Measurements from ENCODE around the gene CHRD.
"Not testable (repeated sequence)": the region's sequence is repeated elsewhere in the genome, so short reads cannot be mapped to it uniquely, and the experiment has no call there.

Gene CHRD

DNA sequence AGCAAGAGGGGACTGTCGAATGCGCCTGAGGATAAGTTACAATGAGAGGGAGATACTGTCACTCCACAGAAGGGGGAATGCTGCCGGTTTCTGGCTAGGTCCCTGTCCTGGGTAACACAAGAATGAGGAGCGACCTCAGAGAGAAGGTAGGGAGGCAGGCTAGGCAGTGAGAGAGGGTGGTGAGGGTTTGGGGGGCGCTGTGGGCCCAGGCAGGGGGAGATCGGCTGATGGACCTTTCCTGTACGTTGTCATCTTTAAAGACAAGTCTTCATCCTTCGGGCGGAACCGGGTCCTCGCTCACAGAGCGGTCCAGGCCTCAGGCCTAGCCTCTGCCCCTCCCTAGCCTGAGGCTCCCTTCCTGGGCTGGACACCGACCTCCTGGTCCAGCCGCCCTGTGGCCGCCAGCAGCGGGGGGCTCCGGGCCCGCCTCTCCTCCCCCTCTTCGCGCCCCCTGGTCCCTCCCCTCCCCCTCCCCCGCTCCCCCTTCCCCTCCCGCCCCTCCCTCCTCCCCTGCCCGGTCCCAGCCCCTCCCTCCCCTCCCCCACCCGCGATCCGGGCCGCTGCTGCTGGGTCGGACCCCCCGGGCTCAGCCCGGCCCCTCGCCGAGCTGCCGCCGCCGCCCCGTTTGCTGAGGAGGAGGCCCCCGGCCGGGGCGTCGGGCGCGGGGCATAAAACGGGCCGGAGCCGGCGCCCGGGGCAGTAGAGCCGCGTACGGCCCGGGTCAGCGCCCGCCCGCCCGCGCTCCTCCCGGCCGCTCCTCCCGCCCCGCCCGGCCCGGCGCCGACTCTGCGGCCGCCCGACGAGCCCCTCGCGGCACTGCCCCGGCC is at the start of gene CHRD:
CHRD (plus strand) TSS at position 697 of the 827 bp plus-strand sequence. CDS start 265 bp downstream, outside the sequence.
- DNase-seq (ENCODE audit: low read depth) = no peak

DNA sequence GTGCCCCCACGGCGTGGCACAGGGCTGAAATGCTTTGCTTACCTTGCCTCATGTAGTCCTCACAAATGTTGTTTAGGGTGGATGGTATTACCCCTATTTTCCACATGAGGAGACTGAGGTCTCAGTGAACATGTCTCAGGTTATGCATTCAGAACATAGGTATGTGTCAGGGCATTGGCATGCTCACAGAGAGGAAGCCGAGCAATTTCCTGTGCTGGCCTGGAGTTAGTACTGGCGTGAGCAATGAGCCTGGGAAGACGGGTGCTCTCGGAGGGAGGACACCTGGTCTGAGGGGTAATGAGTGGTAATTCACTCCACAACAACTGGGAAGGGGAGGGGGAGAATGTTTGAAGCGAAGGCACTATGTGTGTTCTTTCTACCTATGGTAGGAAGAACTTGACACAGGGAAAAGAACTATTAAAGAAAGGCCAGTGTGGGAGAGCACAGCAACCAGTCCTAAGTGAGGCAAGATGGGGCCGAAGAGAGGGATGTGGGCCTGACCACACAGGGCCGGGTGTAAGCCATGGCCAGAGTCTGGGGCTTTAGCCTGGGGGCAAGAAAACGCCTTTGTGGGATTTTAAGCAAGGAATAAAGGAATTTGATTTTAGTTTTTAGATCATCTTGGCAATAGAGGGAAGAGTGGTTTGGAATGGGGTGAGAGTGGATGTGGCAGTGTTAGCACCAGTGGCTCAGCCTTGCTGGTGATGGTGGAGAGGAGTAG is 47.3 kb upstream of the CHRD start:
- no peak for DNase-seq (ENCODE audit: low read depth)

DNA sequence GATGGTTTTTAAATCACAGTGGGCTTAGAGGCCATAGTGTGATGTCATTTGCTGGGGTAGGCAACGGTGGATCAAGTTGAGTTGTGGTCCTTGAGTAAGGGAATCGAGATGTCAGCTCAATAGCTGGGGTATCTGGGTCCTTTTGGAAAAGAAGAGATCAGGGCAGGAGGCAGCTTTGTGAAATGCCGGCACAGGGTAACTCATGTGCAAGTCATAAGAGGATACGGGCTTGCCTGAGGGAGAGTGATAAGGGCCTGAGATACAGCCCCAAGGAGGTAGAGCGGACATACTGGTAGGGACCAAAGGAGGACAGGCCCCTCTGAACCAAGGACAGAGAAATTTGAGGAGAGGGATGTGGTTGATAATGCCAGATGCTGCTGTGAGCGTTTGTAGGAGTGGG is 46.7 kb upstream of the CHRD start:
- no peak for DNase-seq (ENCODE audit: low read depth)

DNA sequence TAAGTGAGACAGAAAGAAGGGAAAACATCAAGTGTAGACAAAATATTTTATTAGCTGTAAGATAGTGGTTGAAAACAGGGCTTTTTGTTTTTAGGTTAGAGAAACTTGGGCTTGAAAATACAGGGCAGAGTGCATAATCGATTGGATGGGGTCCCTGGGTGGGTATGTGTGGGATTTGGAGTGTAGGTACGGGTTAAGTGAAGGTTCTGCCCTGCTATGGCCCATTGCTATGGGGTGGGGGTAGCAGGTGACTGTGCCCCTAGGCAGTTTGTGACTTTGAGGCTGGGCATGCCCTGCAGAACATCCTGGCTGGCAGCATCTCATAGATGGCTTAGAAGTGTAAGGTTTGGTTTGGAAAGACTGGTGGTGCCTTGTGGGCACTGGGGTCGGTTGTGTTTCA is 46.2 kb upstream of the CHRD start:
- DNase-seq (ENCODE audit: low read depth) = no peak

DNA sequence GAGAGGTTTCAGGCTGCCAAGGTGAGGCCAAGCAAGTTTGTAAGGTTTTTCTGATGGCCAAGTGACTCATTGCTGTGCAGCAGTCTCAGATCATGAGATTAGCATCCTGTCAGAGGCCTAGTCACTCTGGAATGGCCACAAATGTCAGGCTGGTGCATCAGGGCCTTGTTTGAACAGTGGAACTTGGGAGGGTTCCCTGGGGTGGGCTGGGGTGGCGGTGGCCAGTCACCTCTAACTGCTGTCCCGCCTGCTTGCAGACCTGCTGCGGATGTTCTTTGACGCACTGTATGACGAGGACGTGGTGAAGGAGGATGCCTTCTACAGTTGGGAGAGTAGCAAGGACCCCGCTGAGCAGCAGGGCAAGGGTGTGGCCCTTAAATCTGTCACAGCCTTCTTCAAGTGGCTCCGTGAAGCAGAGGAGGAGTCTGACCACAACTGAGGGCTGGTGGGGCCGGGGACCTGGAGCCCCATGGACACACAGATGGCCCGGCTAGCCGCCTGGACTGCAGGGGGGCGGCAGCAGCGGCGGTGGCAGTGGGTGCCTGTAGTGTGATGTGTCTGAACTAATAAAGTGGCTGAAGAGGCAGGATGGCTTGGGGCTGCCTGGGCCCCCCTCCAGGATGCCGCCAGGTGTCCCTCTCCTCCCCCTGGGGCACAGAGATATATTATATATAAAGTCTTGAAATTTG is 45.2 kb upstream of the CHRD start:
- DNase-seq (ENCODE audit: low read depth) = peak; percentile 28

DNA sequence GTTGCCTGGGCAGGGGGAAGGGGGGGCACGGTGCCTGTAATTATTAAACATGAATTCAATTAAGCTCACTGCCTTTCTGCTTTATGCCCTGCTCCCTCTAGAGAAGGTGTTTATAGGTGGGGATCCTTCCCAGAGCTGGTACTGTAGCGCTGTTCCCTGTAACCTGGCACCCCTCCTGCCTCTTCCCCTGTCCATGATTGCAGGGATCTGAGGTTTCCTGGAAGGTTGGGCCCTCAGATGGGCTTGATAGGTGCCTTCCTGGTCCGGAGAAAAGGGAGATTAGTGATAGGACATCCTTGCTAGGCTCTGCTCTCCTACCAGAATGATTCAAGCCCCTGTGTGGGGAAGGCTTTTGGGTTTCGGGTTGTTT is 44.6 kb upstream of the CHRD start:
- DNase-seq (ENCODE audit: low read depth) = no peak

DNA sequence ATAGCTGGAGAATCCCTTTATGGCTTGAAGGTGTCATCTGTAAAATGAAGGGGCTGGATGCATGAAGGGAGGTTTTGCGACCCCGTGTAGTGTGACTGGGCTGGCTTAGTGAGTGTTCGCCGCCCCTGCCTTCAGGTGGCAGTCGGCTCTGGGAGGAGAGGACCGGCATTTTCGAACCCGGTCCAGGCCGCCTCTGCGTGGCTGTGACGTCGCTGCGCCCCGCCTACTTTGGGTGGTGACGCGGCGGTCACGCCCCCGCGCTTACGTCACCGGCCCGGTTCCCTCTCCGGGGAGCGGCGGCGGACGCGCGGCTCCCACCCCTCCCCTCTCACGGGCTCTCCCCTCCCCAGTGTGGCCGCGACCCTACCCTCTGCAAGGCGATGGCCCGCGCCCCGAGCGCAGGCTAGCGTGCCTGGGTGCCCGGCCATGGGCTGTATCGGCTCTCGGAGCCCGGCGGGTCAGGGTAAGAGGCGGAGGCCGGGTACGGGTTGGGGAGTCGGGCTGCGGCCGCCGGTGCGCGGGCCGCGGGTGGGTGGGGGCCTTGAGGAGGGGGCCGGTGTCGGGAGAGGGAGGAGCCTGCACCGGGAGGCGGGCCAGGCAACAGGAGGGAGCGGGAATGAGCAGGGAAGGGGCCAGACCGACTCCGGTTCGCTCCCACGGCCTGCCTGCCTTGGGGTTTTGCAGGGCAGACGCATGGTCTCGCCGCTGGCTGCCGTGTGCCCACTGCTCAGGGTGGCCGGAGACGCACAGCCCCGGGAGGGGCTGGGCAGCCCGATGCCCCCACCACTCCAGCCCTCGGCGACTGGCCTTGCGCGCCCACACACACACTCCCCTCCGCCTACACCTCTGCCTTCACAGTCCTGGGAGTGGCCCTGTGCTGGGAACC is 44.0 kb upstream of the CHRD start:
- peak; percentile 83 for DNase-seq (ENCODE audit: low read depth)

DNA sequence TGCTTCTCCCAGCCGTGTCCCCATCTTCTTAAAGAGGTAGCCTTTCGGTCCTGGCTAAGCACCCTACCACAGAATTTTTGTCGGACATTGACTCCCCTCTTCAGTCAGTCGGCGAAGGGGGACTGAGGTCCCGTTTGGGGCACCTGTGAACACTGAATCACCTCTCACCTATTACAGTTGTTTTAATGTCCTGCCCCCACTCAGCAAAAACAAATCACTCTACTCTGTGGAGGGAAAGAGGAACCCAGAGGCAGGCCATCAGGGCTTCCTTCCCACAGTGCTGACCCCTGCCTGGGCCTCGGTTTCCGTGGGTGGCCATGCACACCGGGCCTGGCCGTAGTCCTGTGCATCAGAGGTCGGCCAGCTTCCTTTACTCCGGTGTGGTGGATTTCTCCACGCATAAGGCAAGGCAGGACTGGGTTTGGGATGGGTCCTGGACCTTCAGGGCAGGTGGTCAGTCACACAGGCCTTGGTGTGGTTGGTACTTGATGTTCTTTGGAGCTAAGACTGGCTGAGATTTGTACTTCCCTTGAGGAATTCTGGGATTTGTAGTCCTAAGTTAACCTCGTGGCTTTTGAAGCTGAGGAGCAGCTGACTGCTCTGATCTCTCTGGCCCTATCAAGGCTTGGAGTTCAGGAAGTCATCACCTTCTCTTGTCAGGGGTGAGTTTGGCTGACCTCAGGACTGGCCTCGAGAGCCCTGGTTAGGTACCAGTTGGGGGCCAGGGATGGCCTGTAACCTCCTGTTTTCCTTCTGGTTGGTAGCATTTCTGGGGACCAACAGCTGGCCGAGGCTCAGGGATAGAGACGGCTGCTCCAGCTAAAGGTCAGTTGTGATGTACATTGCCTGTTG is 43.1 kb upstream of the CHRD start:
- DNase-seq (ENCODE audit: low read depth) = no peak

DNA sequence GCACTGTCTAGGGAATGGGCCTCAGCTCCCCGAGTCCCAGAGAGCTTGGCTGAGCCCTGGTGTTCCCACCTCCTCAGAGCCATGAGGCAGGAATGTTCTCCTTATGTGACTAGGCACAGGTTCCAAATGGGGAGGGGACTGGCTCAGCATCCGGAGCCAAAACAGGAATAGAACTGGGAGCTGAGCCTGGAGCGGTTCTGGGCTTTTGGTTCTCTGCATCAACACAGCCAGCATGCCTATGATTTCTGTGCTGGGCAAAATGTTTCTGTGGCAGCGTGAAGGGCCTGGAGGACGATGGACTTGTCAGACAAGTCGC is 42.5 kb upstream of the CHRD start, which contains the start of gene FAM131A:
FAM131A (plus strand) TSS at position 202 of the 316 bp plus-strand sequence; CDS start at position 233, 31 bp downstream.
- no peak for DNase-seq (ENCODE audit: low read depth)

DNA sequence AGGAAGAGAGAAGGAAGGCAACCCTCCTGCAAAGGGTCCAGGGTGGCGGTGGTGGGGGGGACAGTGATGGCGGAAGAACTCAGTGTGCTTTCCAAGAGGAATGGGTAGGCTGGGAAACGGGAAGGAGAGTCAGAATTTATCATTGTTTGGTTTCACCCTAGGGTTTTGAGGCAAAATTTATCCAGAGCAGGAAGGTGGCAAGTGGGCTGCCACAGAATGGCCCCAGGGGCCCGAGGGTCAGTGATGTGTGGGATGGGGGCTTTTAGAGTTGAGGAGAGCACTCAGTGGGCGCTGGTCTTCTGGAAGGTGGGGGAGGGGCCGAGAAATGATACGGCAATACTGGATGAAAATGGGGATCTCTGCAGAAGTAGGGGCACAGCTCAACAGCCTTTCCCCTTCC is 41.9 kb upstream of the CHRD start:
- no peak for DNase-seq (ENCODE audit: low read depth)

DNA sequence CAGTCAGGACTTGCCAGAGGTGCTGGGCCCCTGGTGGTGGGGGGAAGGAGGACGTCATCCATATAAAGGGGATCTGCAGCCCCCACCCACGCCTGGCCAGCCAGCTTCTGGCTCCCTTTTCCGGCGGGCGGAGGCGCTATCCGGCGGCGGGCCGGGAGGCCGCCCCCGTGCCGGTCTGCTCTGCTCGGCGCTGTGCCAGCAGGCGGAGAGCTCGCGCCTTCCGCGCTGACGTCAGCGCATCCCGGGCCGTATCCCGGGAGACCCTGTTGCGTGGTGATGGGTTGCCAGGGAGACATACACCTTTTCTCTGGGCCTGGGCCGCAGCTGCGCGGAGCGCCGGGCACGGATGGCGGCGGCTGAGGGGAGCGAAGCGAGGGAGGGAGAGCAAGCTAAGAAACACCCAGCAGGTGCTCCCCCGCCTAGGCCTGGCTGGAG is 41.3 kb upstream of the CHRD start:
- no peak for DNase-seq (ENCODE audit: low read depth)

DNA sequence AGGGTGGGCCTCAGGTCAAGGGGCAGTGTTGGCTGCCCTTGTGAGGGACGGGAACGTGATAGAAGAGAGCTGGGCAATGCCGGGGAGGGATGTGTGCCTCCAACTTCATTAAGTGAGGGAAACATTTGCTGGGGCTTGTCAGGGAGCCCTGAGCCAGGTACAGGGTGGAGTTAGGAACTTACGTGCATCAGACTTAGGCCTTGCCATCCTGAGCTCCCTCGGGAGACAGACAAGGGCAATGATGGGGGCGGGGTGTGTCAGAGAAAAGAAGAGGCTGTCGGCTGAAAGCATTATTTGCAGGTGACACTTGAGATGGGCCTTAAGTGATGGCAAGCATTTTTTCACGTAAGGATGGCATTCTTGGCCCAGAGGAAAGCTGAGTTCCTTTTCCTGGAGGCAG is 40.9 kb upstream of the CHRD start:
- DNase-seq (ENCODE audit: low read depth) = no peak

DNA sequence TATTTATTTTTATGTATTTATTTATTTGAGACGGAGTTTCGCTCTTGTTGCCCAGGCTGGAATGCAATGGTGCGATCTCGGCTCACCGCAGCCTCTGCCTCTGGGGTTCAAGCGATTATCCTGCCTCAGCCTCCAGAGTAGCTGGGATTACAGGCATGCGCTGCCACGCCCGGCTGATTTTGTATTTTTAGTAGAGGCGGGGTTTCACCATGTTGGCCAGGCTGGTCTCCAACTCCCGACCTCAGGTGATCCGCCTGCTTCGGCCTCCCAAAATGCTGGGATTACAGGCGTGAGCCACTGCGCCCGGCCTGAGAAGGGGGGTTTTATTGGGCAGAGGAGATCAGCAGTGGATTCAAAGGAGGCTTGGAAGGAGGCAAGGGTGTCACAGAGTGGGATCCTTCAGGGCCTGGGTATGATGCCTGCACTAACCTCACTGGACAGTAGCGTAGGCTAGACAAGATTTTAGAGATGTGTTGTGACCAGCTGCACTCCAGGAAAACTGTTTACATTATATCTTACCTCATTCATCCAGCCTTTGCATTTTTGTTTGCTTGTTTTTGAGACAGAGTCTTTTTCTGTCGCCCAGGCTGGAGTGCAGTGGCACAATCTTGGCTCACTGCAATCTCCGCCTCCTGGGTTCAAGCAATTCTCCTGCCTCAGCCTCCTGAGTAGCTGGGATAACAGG is 40.3 kb upstream of the CHRD start:
- DNase-seq (ENCODE audit: low read depth) = not testable (repeated sequence)

DNA sequence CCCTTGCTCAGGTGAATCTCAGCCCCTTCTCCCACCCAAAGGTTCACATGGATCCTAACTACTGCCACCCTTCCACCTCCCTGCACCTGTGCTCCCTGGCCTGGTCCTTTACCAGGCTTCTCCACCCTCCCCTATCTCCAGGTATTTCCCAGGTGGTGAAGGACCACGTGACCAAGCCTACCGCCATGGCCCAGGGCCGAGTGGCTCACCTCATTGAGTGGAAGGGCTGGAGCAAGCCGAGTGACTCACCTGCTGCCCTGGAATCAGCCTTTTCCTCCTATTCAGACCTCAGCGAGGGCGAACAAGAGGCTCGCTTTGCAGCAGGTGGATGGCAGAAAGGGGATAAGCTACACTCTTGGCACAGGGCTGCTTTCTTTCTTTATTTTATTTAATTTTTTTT is 37.9 kb upstream of the CHRD start:
- no peak for DNase-seq (ENCODE audit: low read depth)

DNA sequence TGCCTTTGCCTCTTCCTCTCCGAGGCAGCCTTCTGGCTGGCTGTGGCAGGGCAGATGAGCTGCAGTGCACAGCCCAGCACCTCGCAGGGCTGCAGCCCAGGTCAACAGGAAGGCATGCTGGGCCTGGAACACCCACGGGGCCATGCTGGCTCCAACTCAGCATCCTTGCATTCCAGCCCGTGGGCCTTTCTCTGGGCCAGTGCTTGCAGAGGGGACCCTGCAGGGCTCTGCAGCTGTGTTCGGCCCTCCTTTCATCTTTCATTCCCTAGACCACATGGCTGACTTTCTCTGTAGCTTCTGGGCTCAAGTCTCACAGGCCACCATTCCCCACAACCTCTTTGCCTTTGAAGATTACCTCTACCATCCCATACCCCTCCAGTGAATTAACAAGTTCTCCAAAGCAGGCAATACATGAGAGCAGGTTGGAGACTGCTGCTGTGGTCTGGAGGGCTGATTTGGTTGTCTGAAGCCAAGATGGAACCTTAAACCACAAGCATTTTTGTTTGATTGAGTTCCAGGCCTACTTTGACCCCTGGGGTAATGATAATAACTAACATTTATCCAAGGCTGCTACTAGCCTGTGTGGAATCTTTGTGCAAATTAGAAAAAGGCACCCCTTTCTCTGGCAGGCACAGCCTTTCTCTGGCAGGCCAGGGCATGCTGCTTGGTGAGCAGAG is 36.5 kb upstream of the CHRD start:
- DNase-seq (ENCODE audit: low read depth) = no peak

DNA sequence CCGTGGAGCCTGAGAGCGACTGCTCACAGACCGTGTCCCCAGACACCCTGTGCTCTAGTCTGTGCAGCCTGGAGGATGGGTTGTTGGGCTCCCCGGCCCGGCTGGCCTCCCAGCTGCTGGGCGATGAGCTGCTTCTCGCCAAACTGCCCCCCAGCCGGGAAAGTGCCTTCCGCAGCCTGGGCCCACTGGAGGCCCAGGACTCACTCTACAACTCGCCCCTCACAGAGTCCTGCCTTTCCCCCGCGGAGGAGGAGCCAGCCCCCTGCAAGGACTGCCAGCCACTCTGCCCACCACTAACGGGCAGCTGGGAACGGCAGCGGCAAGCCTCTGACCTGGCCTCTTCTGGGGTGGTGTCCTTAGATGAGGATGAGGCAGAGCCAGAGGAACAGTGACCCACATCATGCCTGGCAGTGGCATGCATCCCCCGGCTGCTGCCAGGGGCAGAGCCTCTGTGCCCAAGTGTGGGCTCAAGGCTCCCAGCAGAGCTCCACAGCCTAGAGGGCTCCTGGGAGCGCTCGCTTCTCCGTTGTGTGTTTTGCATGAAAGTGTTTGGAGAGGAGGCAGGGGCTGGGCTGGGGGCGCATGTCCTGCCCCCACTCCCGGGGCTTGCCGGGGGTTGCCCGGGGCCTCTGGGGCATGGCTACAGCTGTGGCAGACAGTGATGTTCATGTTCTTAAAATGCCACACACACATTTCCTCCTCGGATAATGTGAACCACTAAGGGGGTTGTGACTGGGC is 35.1 kb upstream of the CHRD start:
- no peak for DNase-seq (ENCODE audit: low read depth)

DNA sequence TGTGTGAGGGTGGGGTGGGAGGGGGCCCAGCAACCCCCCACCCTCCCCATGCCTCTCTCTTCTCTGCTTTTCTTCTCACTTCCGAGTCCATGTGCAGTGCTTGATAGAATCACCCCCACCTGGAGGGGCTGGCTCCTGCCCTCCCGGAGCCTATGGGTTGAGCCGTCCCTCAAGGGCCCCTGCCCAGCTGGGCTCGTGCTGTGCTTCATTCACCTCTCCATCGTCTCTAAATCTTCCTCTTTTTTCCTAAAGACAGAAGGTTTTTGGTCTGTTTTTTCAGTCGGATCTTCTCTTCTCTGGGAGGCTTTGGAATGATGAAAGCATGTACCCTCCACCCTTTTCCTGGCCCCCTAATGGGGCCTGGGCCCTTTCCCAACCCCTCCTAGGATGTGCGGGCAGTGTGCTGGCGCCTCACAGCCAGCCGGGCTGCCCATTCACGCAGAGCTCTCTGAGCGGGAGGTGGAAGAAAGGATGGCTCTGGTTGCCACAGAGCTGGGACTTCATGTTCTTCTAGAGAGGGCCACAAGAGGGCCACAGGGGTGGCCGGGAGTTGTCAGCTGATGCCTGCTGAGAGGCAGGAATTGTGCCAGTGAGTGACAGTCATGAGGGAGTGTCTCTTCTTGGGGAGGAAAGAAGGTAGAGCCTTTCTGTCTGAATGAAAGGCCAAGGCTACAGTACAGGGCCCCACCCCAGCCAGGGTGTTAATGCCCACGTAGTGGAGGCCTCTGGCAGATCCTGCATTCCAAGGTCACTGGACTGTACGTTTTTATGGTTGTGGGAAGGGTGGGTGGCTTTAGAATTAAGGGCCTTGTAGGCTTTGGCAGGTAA is 34.3 kb upstream of the CHRD start:
- DNase-seq (ENCODE audit: low read depth) = no peak

Data from stimulated activated CD4-positive, alpha-beta T cell treated with anti-CD3 and anti-CD28 coated beads, Interleukin-2, amount 100 ng/mL, for 4 hours (primary cell).